ENCODE data around the gene NOX5.
"Not testable (repeated sequence)": the region's sequence is repeated elsewhere in the genome, so short reads cannot be mapped to it uniquely, and the experiment has no call there.

NOX5 gene, protein sequence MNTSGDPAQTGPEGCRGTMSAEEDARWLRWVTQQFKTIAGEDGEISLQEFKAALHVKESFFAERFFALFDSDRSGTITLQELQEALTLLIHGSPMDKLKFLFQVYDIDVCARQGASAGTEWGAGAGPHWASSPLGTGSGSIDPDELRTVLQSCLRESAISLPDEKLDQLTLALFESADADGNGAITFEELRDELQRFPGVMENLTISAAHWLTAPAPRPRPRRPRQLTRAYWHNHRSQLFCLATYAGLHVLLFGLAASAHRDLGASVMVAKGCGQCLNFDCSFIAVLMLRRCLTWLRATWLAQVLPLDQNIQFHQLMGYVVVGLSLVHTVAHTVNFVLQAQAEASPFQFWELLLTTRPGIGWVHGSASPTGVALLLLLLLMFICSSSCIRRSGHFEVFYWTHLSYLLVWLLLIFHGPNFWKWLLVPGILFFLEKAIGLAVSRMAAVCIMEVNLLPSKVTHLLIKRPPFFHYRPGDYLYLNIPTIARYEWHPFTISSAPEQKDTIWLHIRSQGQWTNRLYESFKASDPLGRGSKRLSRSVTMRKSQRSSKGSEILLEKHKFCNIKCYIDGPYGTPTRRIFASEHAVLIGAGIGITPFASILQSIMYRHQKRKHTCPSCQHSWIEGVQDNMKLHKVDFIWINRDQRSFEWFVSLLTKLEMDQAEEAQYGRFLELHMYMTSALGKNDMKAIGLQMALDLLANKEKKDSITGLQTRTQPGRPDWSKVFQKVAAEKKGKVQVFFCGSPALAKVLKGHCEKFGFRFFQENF

DNA sequence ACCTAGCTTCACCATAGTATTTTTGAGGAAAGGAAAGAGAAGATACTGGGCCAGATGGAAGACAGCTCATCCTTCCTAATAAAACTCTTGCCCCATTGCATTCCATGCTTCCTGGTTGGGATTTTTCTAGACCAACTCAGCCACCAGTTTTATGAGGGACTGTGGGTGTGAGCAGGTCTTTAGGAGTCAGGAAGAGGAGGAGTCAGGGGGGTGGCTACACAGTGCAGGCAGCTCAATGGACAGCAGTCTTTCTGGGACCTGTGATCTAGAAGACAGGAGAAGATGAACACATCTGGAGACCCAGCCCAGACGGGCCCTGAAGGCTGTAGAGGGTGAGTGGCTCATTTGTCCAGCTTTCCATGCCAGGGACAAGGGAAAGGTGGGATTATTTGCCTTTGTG is at the start of gene NOX5:
NOX5 (plus strand) TSS at position 242 of the 400 bp plus-strand sequence; CDS start at position 283, 41 bp downstream.
- no peak for DNase-seq (ENCODE audit: low read depth, low spot score)

DNA sequence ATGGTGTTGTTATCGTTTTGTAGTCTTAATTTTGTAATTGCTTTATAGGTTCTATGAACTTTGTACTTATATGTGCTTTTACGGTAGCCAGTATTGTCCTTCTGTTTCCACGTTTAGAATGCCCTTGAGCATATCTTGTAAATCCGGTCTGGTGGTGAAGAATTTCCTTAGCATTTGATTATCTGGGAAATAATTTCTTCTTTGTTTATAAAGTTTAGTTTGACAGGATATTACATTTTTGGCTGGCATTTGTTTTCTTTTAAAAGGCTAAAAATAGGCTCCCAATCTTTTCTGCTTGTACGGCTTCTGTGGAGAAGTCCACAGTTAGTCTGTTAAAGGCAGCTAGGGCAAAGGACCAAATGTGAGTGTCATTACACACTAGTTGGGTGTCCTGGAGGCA is 47.5 kb upstream of the NOX5 start:
- DNase-seq (ENCODE audit: low read depth, low spot score): no peak

DNA sequence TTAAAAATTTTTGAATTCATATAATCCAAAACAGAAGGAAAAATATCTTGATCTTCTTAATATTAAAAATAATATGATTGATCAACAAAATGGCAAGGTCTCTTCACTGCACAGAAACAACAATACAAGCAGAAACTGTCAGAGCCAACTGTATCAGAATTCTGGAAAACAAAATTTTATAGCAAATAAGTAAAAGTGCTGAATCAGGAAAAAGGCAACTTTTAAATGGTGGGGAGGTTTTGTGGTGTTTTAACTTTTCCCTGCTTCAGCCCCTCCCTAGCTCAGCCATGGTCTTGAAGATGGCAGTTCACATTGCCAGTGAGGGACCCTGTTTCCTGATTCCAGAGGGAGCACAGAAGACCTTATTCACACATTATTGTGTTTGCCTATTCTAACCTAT is 46.5 kb upstream of the NOX5 start:
- DNase-seq (ENCODE audit: low read depth, low spot score): no peak

DNA sequence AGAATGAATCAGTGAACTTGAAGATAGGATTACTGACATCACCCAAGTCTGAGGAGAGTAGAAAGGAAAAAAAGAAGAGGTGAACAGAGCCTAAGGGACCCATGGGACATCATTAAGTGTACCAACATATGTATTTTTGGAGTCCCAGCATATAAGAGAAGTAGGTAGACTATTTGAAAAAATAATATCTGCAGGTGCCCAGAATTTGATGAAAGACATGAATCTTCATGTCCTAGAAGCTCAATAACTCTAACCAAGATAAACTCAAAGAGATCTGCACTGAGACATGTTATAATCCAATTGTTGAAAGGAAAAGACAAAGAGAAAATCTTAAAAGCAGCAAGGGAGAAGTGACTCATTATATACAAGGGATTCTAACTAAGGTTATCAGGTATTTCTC is 45.2 kb upstream of the NOX5 start:
- no peak for DNase-seq (ENCODE audit: low read depth, low spot score)

DNA sequence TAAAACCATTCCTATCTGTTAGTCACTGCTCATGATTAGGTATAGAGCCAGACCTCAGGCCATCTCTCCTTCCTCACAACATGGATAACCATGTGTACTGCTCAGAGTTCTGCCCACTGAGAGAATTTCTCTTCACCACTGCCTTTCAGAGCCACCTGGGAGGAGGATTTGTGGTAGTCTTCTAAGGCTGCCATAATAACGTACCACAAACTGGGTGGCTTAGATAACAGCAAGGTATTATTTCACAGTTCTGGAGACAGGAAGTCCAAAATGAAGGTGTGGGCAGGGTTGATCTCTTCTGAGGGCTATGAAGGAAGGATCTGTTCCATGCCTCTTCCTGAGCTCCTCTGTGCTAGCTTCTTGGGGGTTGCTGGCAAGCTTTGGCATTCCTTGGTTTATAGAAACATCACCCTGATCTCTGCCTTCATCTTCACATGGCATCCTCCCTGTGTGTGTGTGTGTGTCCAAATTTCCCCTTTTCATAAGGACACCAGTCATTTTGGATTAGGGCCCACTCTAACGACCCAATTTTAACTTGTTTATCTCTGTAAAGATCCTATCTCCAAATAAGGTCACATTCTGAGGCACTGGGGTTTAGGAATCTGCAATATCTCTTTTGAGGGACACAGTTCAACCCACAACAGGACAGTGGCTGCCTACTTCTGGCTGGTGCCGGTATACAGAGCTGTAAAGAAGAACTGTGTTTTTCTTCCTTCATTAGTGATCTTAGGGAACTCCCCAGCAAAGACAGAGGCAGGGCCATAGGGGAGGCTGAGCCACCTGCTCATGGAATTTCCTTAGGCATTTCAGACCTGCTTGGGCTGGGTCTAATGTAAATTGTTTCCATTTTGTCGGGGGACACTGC is 42.1 kb upstream of the NOX5 start:
- no peak for DNase-seq (ENCODE audit: low read depth, low spot score)

DNA sequence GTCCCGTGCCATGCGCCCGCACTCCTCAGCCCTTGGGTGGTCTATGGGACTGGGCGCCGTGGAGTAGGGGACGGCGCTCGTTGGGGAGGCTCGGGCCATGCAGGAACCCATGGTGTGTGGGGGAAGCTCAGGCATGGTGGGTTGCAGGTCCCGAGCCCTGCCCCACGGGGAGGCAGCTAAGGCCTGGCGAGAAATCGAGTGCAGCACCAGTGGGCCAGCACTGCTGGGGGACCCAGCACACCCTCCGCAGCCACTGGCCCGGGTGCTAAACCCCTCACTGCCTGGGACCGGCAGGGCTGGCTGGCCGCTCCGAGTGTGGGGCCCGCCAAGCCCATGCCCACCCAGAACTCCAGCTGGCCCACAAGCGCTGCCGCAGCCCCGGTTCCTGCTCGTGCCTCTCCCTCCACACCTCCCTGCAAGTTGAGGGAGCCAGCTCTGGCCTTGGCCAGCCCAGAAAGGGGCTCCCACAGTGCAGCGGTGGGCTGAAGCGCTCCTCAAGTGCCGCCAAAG is 38.8 kb upstream of the NOX5 start:
- DNase-seq (ENCODE audit: low read depth, low spot score): not testable (repeated sequence)

DNA sequence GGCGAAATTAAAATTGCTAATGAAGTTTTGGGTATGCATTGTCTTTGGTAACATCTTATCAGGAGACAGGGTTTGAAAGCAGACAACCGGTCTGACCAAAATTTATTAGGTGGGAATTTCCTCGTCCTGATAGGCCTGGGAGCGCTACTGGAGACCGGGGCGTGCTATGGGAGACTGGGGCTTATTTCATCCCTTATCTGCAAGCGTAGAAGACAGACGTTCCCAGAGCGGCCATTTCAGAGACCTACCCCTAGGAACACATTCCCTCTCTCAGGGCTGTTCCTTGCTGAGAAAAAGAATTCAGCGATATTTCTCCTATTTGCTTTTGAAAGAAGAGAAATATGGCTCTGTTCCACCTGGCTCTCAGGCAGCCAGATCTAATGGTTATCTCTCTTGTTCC is 37.1 kb upstream of the NOX5 start:
- DNase-seq (ENCODE audit: low read depth, low spot score): not testable (repeated sequence)

DNA sequence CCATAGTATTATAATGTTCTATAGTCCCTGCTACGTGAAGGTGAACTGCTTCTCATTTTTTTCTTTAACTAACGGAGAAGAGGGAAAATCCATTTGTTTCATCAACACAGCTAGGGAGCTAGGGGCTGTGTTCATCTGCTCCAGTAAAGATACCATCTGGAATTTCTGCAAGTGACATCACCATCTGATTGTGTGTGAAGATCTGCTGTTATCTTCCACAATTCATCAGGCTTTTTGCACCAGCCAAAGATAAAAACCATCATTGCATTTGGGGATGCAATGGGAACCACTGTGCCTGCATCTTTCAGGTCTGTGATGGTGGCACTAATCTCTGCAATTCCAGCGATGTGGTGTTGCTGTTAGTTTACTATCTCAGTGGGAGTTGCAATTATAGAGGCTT is 35.5 kb upstream of the NOX5 start:
- DNase-seq (ENCODE audit: low read depth, low spot score): no peak

DNA sequence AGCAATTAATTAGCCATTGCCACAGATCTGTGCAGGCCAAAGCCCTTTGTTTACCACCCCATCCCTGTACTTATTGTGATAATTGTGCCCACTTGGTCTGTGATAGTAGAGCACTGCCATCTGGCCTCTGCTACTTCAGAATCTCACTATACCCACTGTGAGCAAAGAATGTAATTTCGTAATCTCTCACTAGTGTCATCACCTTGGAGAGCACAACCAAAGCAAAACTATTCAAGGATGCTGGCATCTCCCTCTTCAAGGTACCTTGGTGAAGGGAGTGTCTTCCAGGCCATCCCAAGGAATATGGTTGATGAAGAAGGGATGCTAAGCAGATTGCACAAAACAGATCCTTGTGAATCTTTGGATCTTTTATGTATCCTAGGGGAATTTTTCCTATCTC is 34.7 kb upstream of the NOX5 start:
- no peak for DNase-seq (ENCODE audit: low read depth, low spot score)

DNA sequence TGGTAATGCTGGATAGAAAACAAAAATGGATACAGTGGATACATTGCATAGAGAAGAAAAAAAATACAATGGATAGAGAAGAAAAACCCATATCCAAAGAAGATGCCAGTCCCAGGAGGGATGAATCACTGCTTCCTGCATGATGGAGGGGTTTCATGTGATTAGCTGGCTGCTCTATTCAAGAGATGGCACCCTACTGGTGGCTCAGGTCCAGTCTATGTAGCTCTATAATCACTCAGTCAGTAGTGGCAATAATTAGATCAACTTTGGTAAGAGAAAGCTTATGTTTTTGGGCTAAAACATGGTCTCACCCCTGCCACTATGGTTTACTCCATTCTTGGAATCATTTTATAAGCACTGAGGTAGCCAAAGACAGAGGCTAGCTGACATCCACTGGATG is 33.7 kb upstream of the NOX5 start:
- DNase-seq (ENCODE audit: low read depth, low spot score): no peak

DNA sequence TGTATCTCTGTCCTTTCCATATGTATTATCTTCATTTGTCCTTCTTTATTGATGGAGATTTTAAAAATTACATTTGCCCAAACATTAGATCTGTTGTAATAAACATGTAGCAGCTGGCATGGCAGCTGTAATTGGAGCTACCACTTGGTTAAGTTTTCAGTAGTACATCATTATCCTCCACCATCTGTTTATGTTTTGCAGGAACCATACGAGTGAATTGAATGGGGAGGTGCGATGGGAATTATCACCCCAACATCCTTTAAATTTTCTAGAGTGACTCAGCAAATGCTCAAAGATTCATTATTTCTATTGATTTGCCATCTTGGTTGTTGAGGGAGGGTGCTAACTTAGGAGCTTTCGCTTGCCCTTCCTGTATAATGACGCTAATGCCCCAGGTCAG is 32.6 kb upstream of the NOX5 start:
- DNase-seq (ENCODE audit: low read depth, low spot score): no peak

DNA sequence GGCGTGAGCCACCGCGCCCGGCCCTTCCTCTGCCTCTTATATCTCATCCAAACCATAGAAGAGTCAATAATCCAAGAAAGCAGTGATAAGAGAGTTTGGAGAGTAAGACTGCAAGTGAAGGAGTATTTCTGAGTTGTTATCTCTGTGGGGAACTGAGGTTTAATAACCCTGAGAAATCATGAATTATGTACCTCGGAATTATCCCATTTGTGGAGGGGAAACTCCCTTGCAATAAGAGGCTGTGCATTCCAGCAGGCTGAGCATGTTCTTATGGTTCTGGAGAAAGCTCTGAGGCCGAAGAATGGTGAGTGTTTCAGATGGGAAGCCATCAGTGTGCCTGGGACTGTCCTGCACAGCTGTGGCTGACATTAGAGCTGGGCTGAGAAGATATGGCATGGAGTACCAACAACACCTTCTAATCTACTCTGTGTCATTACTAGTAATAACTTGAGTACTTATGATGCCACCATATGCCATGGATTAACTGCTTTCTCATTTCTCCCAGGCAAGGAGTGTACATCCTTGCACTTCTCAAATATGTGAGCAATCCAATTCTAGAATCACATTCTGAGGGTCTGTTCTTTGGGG is 31.4 kb upstream of the NOX5 start:
- DNase-seq (ENCODE audit: low read depth, low spot score): no peak

DNA sequence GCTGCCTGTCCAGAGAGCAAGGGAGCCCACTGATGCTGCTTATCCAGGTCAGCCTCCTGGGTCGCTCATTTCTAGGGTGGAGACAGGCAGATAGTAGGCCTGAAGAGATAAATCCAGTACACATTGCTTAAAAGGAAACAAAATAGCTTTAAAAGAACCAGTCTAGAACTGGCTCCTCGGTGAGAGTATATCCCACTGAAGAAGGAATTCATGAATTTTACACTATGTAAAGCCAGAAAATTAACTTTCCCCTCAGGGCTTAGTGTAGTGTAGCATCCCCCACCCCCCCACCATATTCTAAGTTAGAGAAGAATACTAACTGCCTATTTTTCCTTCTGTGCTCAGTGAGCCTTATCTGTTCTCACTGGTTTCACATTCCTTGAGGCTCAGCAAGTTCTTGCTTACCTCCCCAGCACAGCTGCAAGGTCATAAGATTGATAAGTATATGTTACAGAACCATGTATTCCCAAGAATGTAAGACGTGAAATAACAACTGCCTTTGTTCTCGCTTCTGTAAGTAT is 30.5 kb upstream of the NOX5 start:
- no peak for DNase-seq (ENCODE audit: low read depth, low spot score)

DNA sequence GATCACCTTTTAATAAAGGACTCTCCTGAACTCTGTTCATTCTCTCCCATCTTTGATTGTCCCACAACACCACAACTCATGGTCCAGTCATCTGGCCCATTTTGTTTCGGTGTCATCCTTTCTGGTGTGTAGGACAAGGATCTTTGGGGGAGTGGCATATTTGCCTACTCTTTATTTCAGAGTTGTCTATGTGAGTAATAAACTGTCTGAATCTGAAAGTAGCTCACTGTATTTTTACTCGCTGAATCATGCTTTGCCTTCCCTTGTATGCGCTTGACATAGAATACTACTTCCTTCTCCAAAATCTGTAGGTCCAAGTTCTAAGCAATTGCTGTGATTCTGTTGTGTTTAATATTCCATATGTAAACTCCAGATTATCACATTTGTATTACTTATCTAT is 29.9 kb upstream of the NOX5 start:
- DNase-seq (ENCODE audit: low read depth, low spot score): no peak

DNA sequence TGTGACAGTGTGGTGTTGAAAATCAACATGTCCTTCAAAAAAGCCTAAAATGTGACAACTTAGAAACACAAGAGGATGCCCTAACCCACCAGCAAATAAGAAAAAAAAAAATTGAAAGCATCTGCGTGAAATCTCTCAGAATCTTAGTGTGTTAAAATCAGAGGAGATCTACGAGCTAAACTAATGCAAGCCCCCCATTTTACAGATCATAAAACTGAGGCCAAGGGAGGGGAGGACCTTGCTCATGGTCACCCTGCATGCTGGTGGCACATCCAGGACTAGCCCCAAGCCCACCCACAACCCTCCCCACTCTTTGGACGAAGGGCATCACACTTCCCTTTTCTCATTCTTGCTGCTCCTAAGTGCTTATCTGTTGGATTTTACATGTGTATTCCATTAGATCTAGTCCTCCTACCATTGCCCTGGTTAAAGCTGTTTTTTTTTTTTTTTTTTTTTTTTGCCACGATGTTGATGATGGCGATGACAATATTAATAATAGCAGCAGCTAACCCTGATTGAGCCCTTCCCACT is 29.1 kb upstream of the NOX5 start:
- DNase-seq (ENCODE audit: low read depth, low spot score): no peak

DNA sequence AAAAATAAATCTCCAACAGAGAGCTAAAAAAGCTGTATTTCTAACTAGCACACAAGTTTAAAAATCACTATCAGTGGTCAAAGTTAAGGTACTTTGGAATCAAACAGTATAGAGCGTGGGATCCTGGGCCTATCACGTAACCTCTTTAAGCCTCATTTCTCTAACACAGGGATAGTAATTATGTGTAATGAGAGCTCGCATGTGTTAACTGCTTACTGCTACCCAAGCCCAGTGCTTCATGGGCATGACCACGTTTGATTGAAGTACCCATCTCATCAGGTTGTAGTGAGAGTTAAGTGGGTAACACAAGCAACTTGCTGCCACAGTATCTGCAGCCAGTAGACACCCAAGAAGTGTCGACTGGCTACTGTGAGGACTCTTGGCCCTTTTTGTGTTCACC is 28.2 kb upstream of the NOX5 start:
- no peak for DNase-seq (ENCODE audit: low read depth, low spot score)

DNA sequence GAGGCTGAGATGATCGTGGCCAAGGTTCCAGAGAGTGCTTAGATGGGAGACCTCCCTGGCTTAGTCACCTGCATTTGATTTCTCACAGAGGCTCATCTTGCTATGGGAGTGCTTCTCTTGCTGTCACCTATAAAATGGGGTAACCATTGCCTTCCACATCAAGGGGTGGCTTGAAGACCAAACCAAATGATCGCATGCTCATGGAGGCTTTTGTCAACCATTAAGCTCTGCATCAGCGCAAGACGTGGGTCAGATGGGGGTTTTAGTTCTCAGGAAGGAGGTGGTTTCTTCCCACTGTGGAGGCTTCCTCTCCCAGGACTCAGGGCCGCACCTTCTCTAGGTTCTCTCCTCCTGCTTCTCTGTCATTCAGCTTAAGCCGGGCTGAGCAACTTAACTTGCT is 27.4 kb upstream of the NOX5 start:
- DNase-seq (ENCODE audit: low read depth, low spot score): no peak

DNA sequence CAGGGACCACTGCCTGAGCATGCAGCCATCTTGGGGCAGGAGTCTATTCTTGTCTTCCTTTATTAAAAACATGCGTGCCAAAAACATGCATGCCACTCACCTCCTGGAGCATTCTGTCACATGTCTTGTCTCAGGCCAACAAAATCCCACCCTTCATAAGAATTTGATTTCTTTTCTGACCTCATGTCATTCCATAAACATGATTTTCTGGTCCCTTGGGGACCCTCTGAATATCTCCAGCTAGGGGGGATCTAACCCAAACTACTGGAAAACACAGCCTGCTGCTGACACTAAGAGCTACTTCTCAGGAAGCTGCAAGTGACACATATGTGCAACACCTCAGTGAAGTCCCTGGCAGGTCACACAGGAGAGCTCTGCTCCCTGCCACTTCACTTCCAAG is 26.8 kb upstream of the NOX5 start:
- DNase-seq (ENCODE audit: low read depth, low spot score): no peak

DNA sequence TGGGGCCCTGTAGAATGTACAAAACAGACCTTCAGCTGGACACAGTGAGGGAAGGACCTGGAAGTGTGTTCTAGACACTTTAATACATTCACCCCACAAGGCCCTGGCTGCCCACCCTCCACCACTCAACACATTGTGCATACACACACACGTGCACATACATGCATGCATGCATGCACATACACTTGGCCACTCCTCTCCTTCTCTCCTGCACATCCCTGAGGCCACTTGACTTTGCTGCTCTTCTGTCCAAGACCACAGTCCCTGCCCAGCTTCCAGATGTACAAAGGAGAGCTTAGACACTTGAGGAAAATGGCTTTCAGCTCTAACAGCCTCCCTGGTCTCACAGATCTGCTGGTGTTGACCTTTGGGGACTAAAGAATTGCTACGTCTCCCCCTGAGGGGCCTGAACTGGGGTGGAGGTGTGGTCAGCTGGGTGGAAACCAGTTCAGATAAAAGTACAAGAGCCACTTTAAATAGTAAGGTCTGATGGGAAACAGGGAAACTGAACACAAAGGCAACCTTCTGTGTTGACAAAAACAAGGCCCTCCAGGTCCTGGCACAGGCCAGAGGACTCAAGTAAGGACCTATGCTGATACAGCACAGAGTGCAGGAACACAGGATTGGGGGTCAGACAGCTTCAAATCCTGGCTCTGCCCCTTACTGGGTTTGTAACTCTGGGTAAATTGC is 24.8 kb upstream of the NOX5 start:
- no peak for DNase-seq (ENCODE audit: low read depth, low spot score)

DNA sequence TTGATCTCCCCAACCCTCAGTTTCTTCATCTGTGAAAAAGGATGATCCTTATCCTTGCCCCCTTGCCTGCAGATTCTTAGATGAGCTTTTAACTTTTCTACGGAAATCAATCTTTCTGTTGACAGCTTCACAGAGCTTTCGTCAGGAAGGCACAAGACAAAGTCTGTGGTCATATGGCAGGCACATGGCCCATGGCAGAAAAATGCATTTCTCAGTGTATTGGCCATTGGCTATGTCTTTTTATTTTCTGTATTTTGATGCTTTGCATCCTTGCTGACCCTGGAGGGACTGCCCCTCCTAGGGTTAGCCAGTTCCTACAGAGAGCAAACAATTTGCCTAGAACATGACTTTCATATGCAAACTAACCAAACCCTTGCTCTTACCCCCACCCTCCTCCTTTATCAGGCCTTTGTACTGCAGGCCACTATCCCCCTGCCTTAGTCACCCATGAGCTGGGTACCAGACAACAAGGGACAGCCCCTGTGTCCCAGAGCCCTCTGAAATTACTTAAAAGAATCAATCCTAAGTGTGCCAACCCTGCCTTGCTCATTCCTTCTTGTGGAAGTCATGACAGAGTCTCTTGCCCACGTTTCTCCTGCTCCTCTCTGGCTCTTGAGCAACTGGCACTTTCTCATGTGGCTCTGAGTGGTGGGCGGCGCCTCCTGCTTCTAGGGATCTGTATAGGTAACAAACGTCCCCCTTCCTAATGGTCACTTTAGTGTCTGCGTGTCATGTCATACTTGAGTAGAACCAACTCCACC is 24.1 kb upstream of the NOX5 start:
- no peak for DNase-seq (ENCODE audit: low read depth, low spot score)

All from activated naive CD8-positive, alpha-beta T cell treated with anti-CD3 and anti-CD28 coated beads, Interleukin-2, amount 50 U/mL, for 16 hours (primary cell).